GM12874 (cell line): Measurements from ENCODE around the gene EN2.

ENCODE experiments used
- CTCF ChIP-seq: IDR thresholded peaks from 2 replicates; pipeline ENCODE4 v1.5.1; 2011; ENCODE audit warnings: low read depth, mild to moderate bottlenecking, control low read depth, low read length, moderate library complexity; ENCODE audit not compliant: insufficient read depth

The EN2 gene

GRCh38 chr7:155422599-155423336 is 35.2 kb upstream of the EN2 start:
- TF ChIP-seq CTCF, result no peak

- TF ChIP-seq CTCF, result no peak
Measured at GRCh38 chr7:155423337-155424285, 34.3 kb upstream of the EN2 start.

GRCh38 chr7:155424301-155425010 is 33.5 kb upstream of the EN2 start:
- no peak for TF ChIP-seq CTCF

GRCh38 chr7:155425011-155425340 is 33.0 kb upstream of the EN2 start:
- TF ChIP-seq CTCF, result no peak

GRCh38 chr7:155425887-155426286 is 32.0 kb upstream of the EN2 start:
- no peak for TF ChIP-seq CTCF

GRCh38 chr7:155426543-155427410 is 31.2 kb upstream of the EN2 start:
- TF ChIP-seq CTCF, result no peak
